PC-3 (cell line): ENCODE measurements around the gene CEP104. TPM values are rescaled to one million over a fixed set of nuclear protein-coding genes. Genes with fewer than 3 reads are reported as not detected.

ENCODE experiments used
- ATAC-seq: fragments of 200-7000 bp; cut with Tn5 transposase; 2 replicates; pipeline ENCODE4 v1.9.1; 2020; ENCODE audit warnings: mild to moderate bottlenecking, moderate library complexity
- BruUV-seq: library from RNA; stranded (reverse); fragments of 400-500 nt; replicated peaks from 2 replicates; lab custom pipeline; 2021; lab: Mats Ljungman, UMichigan
- CTCF ChIA-PET: fragments of 300-600 bp; sonication (Branson Sonifier 250); formaldehyde crosslinking; loops from one replicate; lab custom pipeline; 2022; ENCODE audit warnings: antibody characterized with exemption; lab: Charles Lee
- POLR2A ChIA-PET: fragments of 300-600 bp; sonication (Branson Sonifier 250); formaldehyde crosslinking; loops from one replicate; lab custom pipeline; 2022; ENCODE audit warnings: antibody characterized with exemption; ENCODE audit not compliant: unreplicated experiment; lab: Charles Lee
- DNase-seq: peaks from one replicate; pipeline ENCODE4 v3.0.0-alpha.2; 2015
- H2AFZ ChIP-seq: fragments of 300-600 bp; sonication (generic); 2 replicates; pipeline ENCODE4 v1.6.0; 2016; ENCODE audit warnings: antibody characterized with exemption, low read length
- H3F3A ChIP-seq: fragments of 300-600 bp; sonication (generic); one replicate; pipeline ENCODE4 v1.6.0; 2017; ENCODE audit warnings: antibody characterized with exemption, low read length, control low read depth, mild to moderate bottlenecking; ENCODE audit not compliant: unreplicated experiment
- H3K27ac ChIP-seq: fragments of 300-600 bp; sonication (generic); 2 replicates; pipeline ENCODE4 v1.5.1; 2016; ENCODE audit warnings: mild to moderate bottlenecking, low read length
- H3K27me3 ChIP-seq: fragments of 300-600 bp; sonication (generic); 2 replicates; pipeline ENCODE4 v1.6.1; 2016; ENCODE audit warnings: low read length, mixed read lengths
- H3K36me3 ChIP-seq: fragments of 300-600 bp; sonication (generic); 2 replicates; pipeline ENCODE4 v1.6.1; 2016; ENCODE audit warnings: low read depth, mixed run types, low read length, mixed read lengths
- H3K4me1 ChIP-seq: fragments of 300-600 bp; sonication (generic); 2 replicates; pipeline ENCODE4 v1.5.1; 2016; ENCODE audit warnings: low read length; ENCODE audit not compliant: insufficient read depth
- H3K4me2 ChIP-seq: fragments of 300-600 bp; sonication (generic); 2 replicates; pipeline ENCODE4 v1.6.0; 2016; ENCODE audit warnings: low read length
- H3K4me3 ChIP-seq: fragments of 300-600 bp; sonication (generic); 2 replicates; pipeline ENCODE4 v1.5.1; 2016; ENCODE audit warnings: mild to moderate bottlenecking, low read length, mixed read lengths
- H3K79me2 ChIP-seq: fragments of 300-600 bp; sonication (generic); 2 replicates; pipeline ENCODE4 v1.6.1; 2017; ENCODE audit warnings: low read length, mixed read lengths
- H3K9ac ChIP-seq: fragments of 300-600 bp; sonication (generic); 2 replicates; pipeline ENCODE4 v1.6.0; 2016; ENCODE audit warnings: mild to moderate bottlenecking, low read length
- H3K9me2 ChIP-seq: fragments of 300-600 bp; sonication (generic); replicated peaks from 2 replicates; pipeline ENCODE4 v1.6.1; 2016; ENCODE audit warnings: mixed run types, low read length, mixed read lengths
- H3K9me3 ChIP-seq: fragments of 300-600 bp; sonication (generic); 2 replicates; pipeline ENCODE4 v1.6.1; 2016; ENCODE audit warnings: low read length, mixed read lengths
- H4K20me1 ChIP-seq: fragments of 300-600 bp; sonication (generic); 2 replicates; pipeline ENCODE4 v1.6.1; 2016; ENCODE audit warnings: low read length, mixed read lengths
- CTCF ChIP-seq: fragments of 300-600 bp; sonication (generic); conservative IDR thresholded peaks from 2 replicates; pipeline ENCODE4 v1.5.1; 2017; ENCODE audit warnings: antibody characterized with exemption, low read depth, mild to moderate bottlenecking, low read length
- EZH2 ChIP-seq: fragments of 300-600 bp; sonication (generic); IDR thresholded peaks from one replicate; pipeline ENCODE4 v1.6.1; 2017; ENCODE audit warnings: antibody characterized with exemption, mild to moderate bottlenecking, low read length; ENCODE audit not compliant: unreplicated experiment
- EZH2phosphoT487 ChIP-seq: fragments of 300-600 bp; sonication (generic); IDR thresholded peaks from 2 replicates; pipeline ENCODE4 v1.6.1; 2018; ENCODE audit warnings: mild to moderate bottlenecking, antibody characterized with exemption, low read length, borderline replicate concordance
- intact Hi-C: fragments of 100-400 bp; cut with micrococcal nuclease; formaldehyde crosslinking; loops from 2 replicates; pipeline ENCODE4 v1.9.0; 2023
- total RNA-seq: library from RNA; depleted of rRNA; stranded (reverse); fragments of >200 nt; gene quantifications from 2 replicates; pipeline ENCODE4 v1.2.3, GENCODE V29; 2014

CEP104 gene
- total RNA-seq, 1 experiment from 2014 or later: 64.1 TPM

- H4K20me1 ChIP-seq: no peaks in the 10 kb centered on the region
- H3K9ac ChIP-seq: no peak overlapping the region
- CTCF ChIA-PET: no interaction called here
- no peaks in the 10 kb centered on the region for H3K79me2 ChIP-seq
- H3F3A ChIP-seq: no peaks in the 10 kb centered on the region
- TF ChIP-seq CTCF (no peak), EZH2 (no peak), EZH2phosphoT487 (no peak)
- no peaks in the 10 kb centered on the region for H3K9me3 ChIP-seq
- DNase-seq (no peak), ATAC-seq (peak; percentile 35; the same call in 1 of the 2 replicates)
- intact Hi-C loops: no loop called here
- H3K27me3 ChIP-seq: no peaks in the 10 kb centered on the region
- H3K36me3 ChIP-seq: peaks cover 48% of the 10 kb centered on the region
- POLR2A ChIA-PET: no interaction called here
- no TSS peak for BruUV-seq
- H3K9me2 ChIP-seq: no peaks in the 10 kb centered on the region
- H3K4me2 ChIP-seq: no peak overlapping the region
- no peak overlapping the region for H3K4me3 ChIP-seq
- H3K27ac ChIP-seq: no peak overlapping the region
- H3K4me1 ChIP-seq: peaks cover 5% of the 10 kb centered on the region; the same call in 1 of the 2 replicates
- H2AFZ ChIP-seq: no peak overlapping the region
These were observed 14.4 kb upstream of the CEP104 start for GRCh38 chr1:3871451-3871805.

GRCh38 chr1:3869751-3870301 is 12.8 kb upstream of the CEP104 start:
- BruUV-seq: no TSS peak
- H4K20me1 ChIP-seq: no peaks in the 10 kb centered on the region
- CTCF ChIA-PET: no interaction called here
- no peaks in the 10 kb centered on the region for H3F3A ChIP-seq
- no peaks in the 10 kb centered on the region for H3K27me3 ChIP-seq
- H3K36me3 ChIP-seq: peaks cover 43% of the 10 kb centered on the region
- intact Hi-C loops: no loop called here
- H3K4me2 ChIP-seq: no peak overlapping the region
- no peak for DNase-seq
- TF ChIP-seq EZH2phosphoT487 (no peak), EZH2 (no peak), CTCF (no peak)
- no peak overlapping the region for H3K4me3 ChIP-seq
- no peak overlapping the region for H3K27ac ChIP-seq
- no peaks in the 10 kb centered on the region for H3K9me3 ChIP-seq
- POLR2A ChIA-PET: no interaction called here
- ATAC-seq: peak; percentile 34; the same call in 1 of the 2 replicates
- H3K79me2 ChIP-seq: no peaks in the 10 kb centered on the region
- no peak overlapping the region for H3K9ac ChIP-seq
- no peak overlapping the region for H2AFZ ChIP-seq
- H3K4me1 ChIP-seq: peaks cover 9% of the 10 kb centered on the region; the same call in 1 of the 2 replicates
- no peaks in the 10 kb centered on the region for H3K9me2 ChIP-seq

GRCh38 chr1:3868464-3869006 is 11.5 kb upstream of the CEP104 start:
- Histone ChIP-seq H3K27ac (no peak overlapping the region), H3F3A (no peaks in the 10 kb centered on the region), H3K36me3 (peaks cover 36% of the 10 kb centered on the region), H3K4me2 (no peak overlapping the region), H3K4me1 (peaks cover 17% of the 10 kb centered on the region), H3K9me3 (no peaks in the 10 kb centered on the region), H2AFZ (no peak overlapping the region), H3K9me2 (no peaks in the 10 kb centered on the region), H3K9ac (no peak overlapping the region), H3K4me3 (no peak overlapping the region), H3K79me2 (no peaks in the 10 kb centered on the region), H4K20me1 (no peaks in the 10 kb centered on the region), H3K27me3 (no peaks in the 10 kb centered on the region)
- intact Hi-C loops: no loop called here
- POLR2A ChIA-PET: no interaction called here
- ATAC-seq (no peak), DNase-seq (no peak)
- CTCF ChIA-PET: no interaction called here
- BruUV-seq: no TSS peak
- TF ChIP-seq EZH2: no peak
- TF ChIP-seq EZH2phosphoT487: no peak
- no peak for TF ChIP-seq CTCF
